Measurements from ENCODE around the gene ZNF24.

The ZNF24 gene

DNA sequence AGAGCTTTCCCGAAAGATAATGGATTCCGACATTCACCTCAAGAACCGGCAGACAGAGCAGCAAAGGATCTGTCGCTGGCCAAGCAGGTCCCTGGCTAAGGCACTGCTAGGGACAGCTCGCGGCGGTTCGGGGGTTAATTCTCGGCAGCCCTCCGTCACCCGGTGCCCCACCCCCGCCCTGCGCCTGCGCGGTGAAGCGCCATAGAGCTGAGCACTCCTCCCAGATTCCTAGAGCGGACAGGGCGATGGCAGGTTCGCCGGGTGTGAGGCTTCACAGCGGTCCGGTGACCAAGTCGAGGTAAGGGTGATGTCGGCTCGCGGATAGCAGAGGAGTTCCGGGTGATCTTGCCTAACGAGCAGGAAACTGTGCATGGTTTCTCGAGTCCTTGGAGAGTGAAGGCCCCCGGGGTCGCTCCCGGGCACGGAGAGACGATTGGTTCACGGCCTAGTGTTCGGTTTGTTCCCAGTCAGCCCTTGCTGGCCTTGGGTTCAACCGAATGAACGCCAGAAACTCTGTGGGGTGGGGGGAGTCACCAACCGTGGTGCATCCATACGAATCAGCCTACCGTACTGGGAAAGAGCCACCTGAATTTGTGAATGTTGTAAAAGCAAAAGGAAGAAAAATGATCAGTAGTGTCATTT lies 54.0 kb downstream of the ZNF24 start, which contains the start of gene ZSCAN30:
Gene ZSCAN30, minus strand, starts transcription at position 136 of the 642 bp plus-strand sequence. CDS start 25,877 bp downstream, outside the sequence.
- peak; percentile 91 for DNase-seq

GRCh38 chr18:35289727-35290093 lies 54.5 kb downstream of the ZNF24 start:
- peak; percentile 19 for DNase-seq

DNA sequence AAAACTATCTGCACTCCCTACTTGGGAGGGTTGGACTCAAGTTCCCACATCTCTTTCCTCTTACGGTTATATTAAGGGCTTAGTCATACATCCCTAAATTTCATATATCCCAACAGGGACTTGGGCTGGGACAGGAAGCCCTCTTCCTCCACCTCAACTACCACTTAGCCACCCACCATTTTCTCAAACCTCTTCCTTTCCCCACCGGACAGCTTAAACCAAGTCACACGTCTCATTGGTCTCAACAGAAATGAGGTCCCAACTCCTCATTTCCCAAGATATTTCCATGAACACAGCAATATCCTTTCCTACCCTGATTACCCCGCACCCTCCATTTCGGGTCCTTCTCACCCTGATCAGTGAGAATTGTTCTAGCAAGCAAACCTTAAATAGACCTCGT lies 54.9 kb downstream of the ZNF24 start:
- DNase-seq = no peak

DNA sequence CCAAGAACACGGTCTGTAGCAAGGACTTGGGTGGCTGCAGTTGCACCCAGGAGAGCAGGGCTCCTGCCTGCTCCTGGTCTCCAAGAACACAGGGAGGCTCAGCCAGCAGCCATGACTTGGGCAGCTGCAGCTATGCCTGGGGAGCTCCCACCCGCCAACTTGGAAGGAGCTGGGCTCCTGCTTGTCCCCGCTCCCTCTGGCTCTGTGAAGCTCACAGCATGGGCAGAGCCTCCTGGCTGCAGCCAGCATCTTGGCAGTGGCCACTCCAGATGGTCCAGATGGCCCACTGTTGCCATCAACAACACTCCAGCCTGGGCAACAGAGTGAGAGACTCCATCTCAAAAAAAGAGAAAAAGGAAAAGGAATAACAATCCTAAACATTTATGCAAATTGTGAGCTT lies 59.4 kb downstream of the ZNF24 start:
- no peak for DNase-seq

GRCh38 chr18:35283923-35284794 lies 60.1 kb downstream of the ZNF24 start:
- DNase-seq = no peak

- DNase-seq = no peak
Observed at GRCh38 chr18:35282353-35282752, 61.9 kb downstream of the ZNF24 start.

Data from effector CD4-positive, alpha-beta T cell (primary cell).